ENCODE measurements around the gene ACTG1. TPM values are rescaled to one million over a fixed set of nuclear protein-coding genes. Genes with fewer than 3 reads are reported as not detected.

ACTG1 gene
- total and polyA plus RNA-seq, 2 of the 13 experiments (the other 11 are each of a cell fraction or from before 2014, with no cell fraction given) = 973 to 1,138 TPM

DNA sequence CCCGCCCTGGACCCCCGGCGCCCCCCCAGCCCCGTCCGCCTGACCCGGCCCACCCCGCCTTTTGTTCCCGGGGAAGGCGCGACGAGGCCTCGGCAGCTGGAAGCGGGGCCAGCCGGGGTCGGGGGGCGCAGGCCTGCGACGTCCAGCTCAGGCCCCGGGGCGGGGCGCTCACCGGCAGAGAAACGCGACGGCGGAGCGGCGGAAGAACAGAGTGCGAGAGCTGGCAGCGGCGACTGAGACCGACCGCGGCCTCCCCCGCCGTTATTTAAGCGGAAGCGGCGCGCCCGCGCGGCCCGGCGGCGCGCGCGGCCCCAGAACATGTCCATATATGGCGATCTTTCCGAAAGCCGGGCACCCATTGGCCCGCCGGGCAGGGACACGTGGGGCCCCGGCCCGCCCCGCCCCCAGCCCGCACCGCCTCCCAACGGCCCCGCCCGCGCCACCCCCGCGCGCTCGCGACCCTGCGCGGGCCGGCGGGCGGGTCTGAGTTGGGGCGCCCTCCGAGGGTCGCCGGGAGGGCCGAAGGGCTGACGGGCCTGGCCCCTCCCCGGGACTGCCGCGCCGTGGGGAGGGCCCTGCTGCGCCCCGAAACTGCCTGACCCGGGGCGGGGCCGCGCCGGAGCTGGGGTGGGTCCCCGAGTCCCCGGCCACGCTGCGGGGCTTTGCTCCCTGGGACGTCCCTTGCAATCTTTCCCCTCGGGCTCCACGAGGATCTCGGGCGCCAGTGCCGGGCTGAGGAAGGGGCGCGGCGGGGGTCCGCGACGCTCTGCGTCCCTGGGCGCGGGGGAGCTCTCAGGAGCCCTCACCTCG, at the start of gene ACTG1 (continued):
- TF ChIP-seq FOXJ3 (CRISPR knock-in tag; IDR thresholded peaks at IDR 0.05; ENCODE audit: borderline replicate concordance) = no peak
- 0 out of 2 replicates have a peak, but pooled peaks have one; percentile 1 for TF ChIP-seq MAF1 (CRISPR knock-in tag; IDR thresholded peaks at IDR 0.05; ENCODE audit: borderline replicate concordance)
- TF ChIP-seq ZNF605 (CRISPR knock-in tag; IDR thresholded peaks at IDR 0.05) = no peak
- no peak for TF ChIP-seq KDM6A (CRISPR knock-in tag; IDR thresholded peaks at IDR 0.05; ENCODE audit: low read depth)
- no peak for TF ChIP-seq ZBTB21 (CRISPR knock-in tag; IDR thresholded peaks at IDR 0.05)
- TF ChIP-seq ZNF646 (CRISPR knock-in tag; IDR thresholded peaks at IDR 0.05) = no peak
- TF ChIP-seq ZNF746 (CRISPR knock-in tag; IDR thresholded peaks at IDR 0.05) = no peak; the same call in none of the 2 replicates
- TF ChIP-seq SP1 (IDR thresholded peaks at IDR 0.05) = no peak
- TF ChIP-seq SP1 (CRISPR knock-in tag; IDR thresholded peaks at IDR 0.05) = peak; percentile 22
- TF ChIP-seq FOXO4 (CRISPR knock-in tag; conservative IDR thresholded peaks at IDR 0.05) = no peak
- TF ChIP-seq, protein P1, sequence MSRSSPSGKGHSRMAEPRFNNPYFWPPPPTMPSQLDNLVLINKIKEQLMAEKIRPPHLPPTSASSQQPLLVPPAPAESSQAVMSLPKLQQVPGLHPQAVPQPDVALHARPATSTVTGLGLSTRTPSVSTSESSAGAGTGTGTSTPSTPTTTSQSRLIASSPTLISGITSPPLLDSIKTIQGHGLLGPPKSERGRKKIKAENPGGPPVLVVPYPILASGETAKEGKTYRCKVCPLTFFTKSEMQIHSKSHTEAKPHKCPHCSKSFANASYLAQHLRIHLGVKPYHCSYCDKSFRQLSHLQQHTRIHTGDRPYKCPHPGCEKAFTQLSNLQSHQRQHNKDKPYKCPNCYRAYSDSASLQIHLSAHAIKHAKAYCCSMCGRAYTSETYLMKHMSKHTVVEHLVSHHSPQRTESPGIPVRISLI (CRISPR knock-in tag; IDR thresholded peaks at IDR 0.05; ENCODE audit: borderline replicate concordance) = peak; percentile 14; the same call in 1 of the 2 replicates
- TF ChIP-seq JDP2 (CRISPR knock-in tag; IDR thresholded peaks at IDR 0.05; ENCODE audit: borderline replicate concordance) = no peak
- peak; percentile 91 for TF ChIP-seq DR1 (CRISPR knock-in tag; IDR thresholded peaks at IDR 0.05)
- TF ChIP-seq ZSCAN12 (CRISPR knock-in tag; IDR thresholded peaks at IDR 0.05) = peak; percentile 86; the same call in 1 of the 2 replicates
- TF ChIP-seq ZBTB7B (CRISPR knock-in tag; IDR thresholded peaks at IDR 0.05) = no peak
- TF ChIP-seq, protein P2, sequence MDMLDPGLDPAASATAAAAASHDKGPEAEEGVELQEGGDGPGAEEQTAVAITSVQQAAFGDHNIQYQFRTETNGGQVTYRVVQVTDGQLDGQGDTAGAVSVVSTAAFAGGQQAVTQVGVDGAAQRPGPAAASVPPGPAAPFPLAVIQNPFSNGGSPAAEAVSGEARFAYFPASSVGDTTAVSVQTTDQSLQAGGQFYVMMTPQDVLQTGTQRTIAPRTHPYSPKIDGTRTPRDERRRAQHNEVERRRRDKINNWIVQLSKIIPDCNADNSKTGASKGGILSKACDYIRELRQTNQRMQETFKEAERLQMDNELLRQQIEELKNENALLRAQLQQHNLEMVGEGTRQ (IDR thresholded peaks at IDR 0.05; ENCODE audit: low read depth, low read length) = peak; percentile 65
- TF ChIP-seq, protein P2 (CRISPR knock-in tag; IDR thresholded peaks at IDR 0.05; ENCODE audit: borderline replicate concordance) = peak; percentile 90; the same call in 1 of the 2 replicates
- TF ChIP-seq ZNF747 (CRISPR knock-in tag; IDR thresholded peaks at IDR 0.05; ENCODE audit: borderline replicate concordance) = peak; percentile 44
- TF ChIP-seq TP53 (CRISPR knock-in tag; conservative IDR thresholded peaks at IDR 0.05) = no peak
